ENCODE data around the gene TMEM164. TPM values are rescaled to one million over a fixed set of nuclear protein-coding genes. Genes with fewer than 3 reads are reported as not detected.

TMEM164 gene
- total and polyA plus RNA-seq, 2 donors = 9.1 to 11.2 TPM

- 98% methylated on average over 2 of the region's 2 CpGs for WGBS
Observed at GRCh38 chrX:110208092-110208491, 205.2 kb downstream of the TMEM164 start.

GRCh38 chrX:110210417-110211139 is 207.7 kb downstream of the TMEM164 start:
- WGBS = 92% methylated on average over 5 of the region's 5 CpGs

More at GRCh38 chrX:110208092-110208491, 205.2 kb downstream of the TMEM164 start:
- no peak for DNase-seq (ENCODE audit: low read depth in 6 of 9, low spot score in 9 of 9)
- H3K9me3 ChIP-seq (ENCODE audit: control insufficient read depth in 2 of 2, insufficient read depth in 1 of 2, low read length in 1 of 2) = no peaks in the 10 kb centered on the region
- no peak overlapping the region for H3K27ac ChIP-seq (ENCODE audit: low read depth in 1 of 2, low read length in 1 of 2)
- H3K27me3 ChIP-seq (ENCODE audit: control insufficient read depth in 2 of 2, insufficient read depth in 1 of 2, low read length in 1 of 2) = no peaks in the 10 kb centered on the region
- H3K4me1 ChIP-seq (ENCODE audit: control insufficient read depth in 2 of 2, insufficient read depth in 2 of 2, low read length in 2 of 2) = no peaks in the 10 kb centered on the region
- H3K4me3 ChIP-seq (ENCODE audit: low read length in 2 of 2) = no peak overlapping the region
- no peaks in the 10 kb centered on the region for H3K36me3 ChIP-seq (ENCODE audit: control insufficient read depth in 2 of 2, insufficient read depth in 2 of 2, low read length in 1 of 2)

DNA sequence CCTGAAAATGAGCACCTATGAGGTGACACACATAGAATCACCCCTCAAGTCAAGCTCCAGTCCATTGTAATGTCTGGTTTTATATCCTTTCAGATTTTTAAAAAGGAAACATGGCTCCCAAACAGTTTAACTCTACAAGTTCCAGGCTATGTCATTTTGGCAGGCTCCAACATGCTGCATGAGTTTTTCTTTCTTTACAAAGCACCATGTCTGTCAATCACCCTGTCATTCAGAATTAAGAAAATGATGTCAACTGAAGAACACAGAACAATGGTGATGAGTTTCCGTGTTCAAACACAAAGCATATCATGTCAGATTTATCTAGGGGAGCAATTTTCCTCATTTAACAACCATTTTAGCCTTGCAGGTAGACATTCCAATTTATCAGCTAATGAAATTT is 208.4 kb downstream of the TMEM164 start:
- H3K27ac ChIP-seq (ENCODE audit: low read depth in 1 of 2, low read length in 1 of 2) = no peak overlapping the region
- H3K4me3 ChIP-seq (ENCODE audit: low read length in 2 of 2) = no peak overlapping the region
- 100% methylated on average over 1 of the region's 1 CpG for WGBS
- H3K9me3 ChIP-seq (ENCODE audit: control insufficient read depth in 2 of 2, insufficient read depth in 1 of 2, low read length in 1 of 2) = no peaks in the 10 kb centered on the region
- no peaks in the 10 kb centered on the region for H3K27me3 ChIP-seq (ENCODE audit: control insufficient read depth in 2 of 2, insufficient read depth in 1 of 2, low read length in 1 of 2)
- H3K36me3 ChIP-seq (ENCODE audit: control insufficient read depth in 2 of 2, insufficient read depth in 2 of 2, low read length in 1 of 2) = no peaks in the 10 kb centered on the region
- DNase-seq (ENCODE audit: low read depth in 6 of 9, low spot score in 9 of 9) = no peak
- H3K4me1 ChIP-seq (ENCODE audit: control insufficient read depth in 2 of 2, insufficient read depth in 2 of 2, low read length in 2 of 2) = no peaks in the 10 kb centered on the region

More at GRCh38 chrX:110210417-110211139, 207.7 kb downstream of the TMEM164 start:
- Histone ChIP-seq H3K4me1 (ENCODE audit: control insufficient read depth in 2 of 2, insufficient read depth in 2 of 2, low read length in 2 of 2) (no peaks in the 10 kb centered on the region), H3K27ac (ENCODE audit: low read depth in 1 of 2, low read length in 1 of 2) (no peak overlapping the region), H3K27me3 (ENCODE audit: control insufficient read depth in 2 of 2, insufficient read depth in 1 of 2, low read length in 1 of 2) (no peaks in the 10 kb centered on the region), H3K9me3 (ENCODE audit: control insufficient read depth in 2 of 2, insufficient read depth in 1 of 2, low read length in 1 of 2) (no peaks in the 10 kb centered on the region), H3K36me3 (ENCODE audit: control insufficient read depth in 2 of 2, insufficient read depth in 2 of 2, low read length in 1 of 2) (no peaks in the 10 kb centered on the region), H3K4me3 (ENCODE audit: low read length in 2 of 2) (no peak overlapping the region)
- DNase-seq (ENCODE audit: low read depth in 6 of 9, low spot score in 9 of 9) = no peak

GRCh38 chrX:110212299-110212698 is 209.4 kb downstream of the TMEM164 start:
- DNase-seq (ENCODE audit: low read depth in 6 of 9, low spot score in 9 of 9) = no peak
- H3K9me3 ChIP-seq (ENCODE audit: control insufficient read depth in 2 of 2, insufficient read depth in 1 of 2, low read length in 1 of 2) = no peaks in the 10 kb centered on the region
- H3K27me3 ChIP-seq (ENCODE audit: control insufficient read depth in 2 of 2, insufficient read depth in 1 of 2, low read length in 1 of 2) = no peaks in the 10 kb centered on the region
- H3K27ac ChIP-seq (ENCODE audit: low read depth in 1 of 2, low read length in 1 of 2) = no peak overlapping the region
- no peaks in the 10 kb centered on the region for H3K36me3 ChIP-seq (ENCODE audit: control insufficient read depth in 2 of 2, insufficient read depth in 2 of 2, low read length in 1 of 2)
- no peak overlapping the region for H3K4me3 ChIP-seq (ENCODE audit: low read length in 2 of 2)
- WGBS = 98% methylated on average over 3 of the region's 3 CpGs
- no peaks in the 10 kb centered on the region for H3K4me1 ChIP-seq (ENCODE audit: control insufficient read depth in 2 of 2, insufficient read depth in 2 of 2, low read length in 2 of 2)

DNA sequence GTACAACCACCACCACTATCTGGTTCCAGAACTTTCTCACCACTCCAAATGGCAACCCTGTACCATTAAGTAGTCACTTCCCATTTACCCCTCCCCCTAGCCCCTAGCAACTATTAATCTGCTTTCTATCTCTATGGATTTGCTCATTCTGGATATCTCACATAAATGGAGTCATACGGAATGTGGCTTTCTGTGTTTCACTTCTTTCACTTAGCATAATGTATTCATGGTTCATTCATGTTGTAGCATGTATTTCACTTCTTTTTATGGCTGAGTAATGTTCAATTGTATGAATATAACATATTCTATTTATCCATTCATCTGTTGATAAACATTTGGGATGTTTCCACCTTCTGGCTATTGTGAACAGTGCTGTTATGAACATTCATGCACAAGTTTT is 210.3 kb downstream of the TMEM164 start:
- H3K9me3 ChIP-seq (ENCODE audit: control insufficient read depth in 2 of 2, insufficient read depth in 1 of 2, low read length in 1 of 2) = no peaks in the 10 kb centered on the region
- no peak for DNase-seq (ENCODE audit: low read depth in 6 of 9, low spot score in 9 of 9)
- no peaks in the 10 kb centered on the region for H3K27me3 ChIP-seq (ENCODE audit: control insufficient read depth in 2 of 2, insufficient read depth in 1 of 2, low read length in 1 of 2)
- H3K27ac ChIP-seq (ENCODE audit: low read depth in 1 of 2, low read length in 1 of 2) = no peak overlapping the region
- WGBS = 100% methylated on average over 1 of the region's 1 CpG
- H3K4me3 ChIP-seq (ENCODE audit: low read length in 2 of 2) = no peak overlapping the region
- no peaks in the 10 kb centered on the region for H3K36me3 ChIP-seq (ENCODE audit: control insufficient read depth in 2 of 2, insufficient read depth in 2 of 2, low read length in 1 of 2)
- no peaks in the 10 kb centered on the region for H3K4me1 ChIP-seq (ENCODE audit: control insufficient read depth in 2 of 2, insufficient read depth in 2 of 2, low read length in 2 of 2)

DNA sequence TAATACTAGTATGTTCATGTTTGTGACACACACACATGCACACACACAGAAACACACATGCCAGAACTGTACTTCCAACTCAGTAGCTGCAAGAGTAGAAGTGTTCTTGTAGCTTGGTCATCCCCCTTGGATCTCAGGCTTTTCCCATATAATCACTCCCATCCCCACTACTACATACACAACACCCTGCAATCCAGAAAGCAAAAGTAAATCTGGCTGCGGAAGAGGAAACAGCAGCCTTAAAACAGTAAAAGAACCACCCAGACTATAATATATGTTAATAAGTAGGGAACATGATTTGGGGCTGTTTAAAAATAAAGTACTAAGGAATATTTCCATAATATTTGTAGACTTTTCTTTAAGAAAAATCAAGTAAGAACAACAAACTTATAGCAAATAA is 211.8 kb downstream of the TMEM164 start:
- Histone ChIP-seq H3K27me3 (ENCODE audit: control insufficient read depth in 2 of 2, insufficient read depth in 1 of 2, low read length in 1 of 2) (no peaks in the 10 kb centered on the region), H3K4me1 (ENCODE audit: control insufficient read depth in 2 of 2, insufficient read depth in 2 of 2, low read length in 2 of 2) (no peaks in the 10 kb centered on the region), H3K36me3 (ENCODE audit: control insufficient read depth in 2 of 2, insufficient read depth in 2 of 2, low read length in 1 of 2) (no peaks in the 10 kb centered on the region), H3K27ac (ENCODE audit: low read depth in 1 of 2, low read length in 1 of 2) (no peak overlapping the region), H3K4me3 (ENCODE audit: low read length in 2 of 2) (no peak overlapping the region), H3K9me3 (ENCODE audit: control insufficient read depth in 2 of 2, insufficient read depth in 1 of 2, low read length in 1 of 2) (no peaks in the 10 kb centered on the region)
- DNase-seq (ENCODE audit: low read depth in 6 of 9, low spot score in 9 of 9) = no peak
- WGBS = 100% methylated on average over 1 of the region's 1 CpG

- no peaks in the 10 kb centered on the region for H3K9me3 ChIP-seq (ENCODE audit: control insufficient read depth in 2 of 2, insufficient read depth in 1 of 2, low read length in 1 of 2)
- no peak for DNase-seq (ENCODE audit: low read depth in 6 of 9, low spot score in 9 of 9)
- no peaks in the 10 kb centered on the region for H3K4me1 ChIP-seq (ENCODE audit: control insufficient read depth in 2 of 2, insufficient read depth in 2 of 2, low read length in 2 of 2)
- H3K27me3 ChIP-seq (ENCODE audit: control insufficient read depth in 2 of 2, insufficient read depth in 1 of 2, low read length in 1 of 2) = no peaks in the 10 kb centered on the region
- H3K4me3 ChIP-seq (ENCODE audit: low read length in 2 of 2) = no peak overlapping the region
- no peak overlapping the region for H3K27ac ChIP-seq (ENCODE audit: low read depth in 1 of 2, low read length in 1 of 2)
- no peaks in the 10 kb centered on the region for H3K36me3 ChIP-seq (ENCODE audit: control insufficient read depth in 2 of 2, insufficient read depth in 2 of 2, low read length in 1 of 2)
- 97% methylated on average over 1 of the region's 1 CpG for WGBS
Observed at GRCh38 chrX:110215411-110215810, 212.5 kb downstream of the TMEM164 start.

GRCh38 chrX:110216027-110216426 is 213.1 kb downstream of the TMEM164 start:
- 99% methylated on average over 4 of the region's 4 CpGs for WGBS
- Histone ChIP-seq H3K4me3 (ENCODE audit: low read length in 2 of 2) (no peak overlapping the region), H3K9me3 (ENCODE audit: control insufficient read depth in 2 of 2, insufficient read depth in 1 of 2, low read length in 1 of 2) (no peaks in the 10 kb centered on the region), H3K4me1 (ENCODE audit: control insufficient read depth in 2 of 2, insufficient read depth in 2 of 2, low read length in 2 of 2) (no peaks in the 10 kb centered on the region), H3K27ac (ENCODE audit: low read depth in 1 of 2, low read length in 1 of 2) (no peak overlapping the region), H3K27me3 (ENCODE audit: control insufficient read depth in 2 of 2, insufficient read depth in 1 of 2, low read length in 1 of 2) (no peaks in the 10 kb centered on the region), H3K36me3 (ENCODE audit: control insufficient read depth in 2 of 2, insufficient read depth in 2 of 2, low read length in 1 of 2) (no peaks in the 10 kb centered on the region)
- no peak for DNase-seq (ENCODE audit: low read depth in 6 of 9, low spot score in 9 of 9)

DNA sequence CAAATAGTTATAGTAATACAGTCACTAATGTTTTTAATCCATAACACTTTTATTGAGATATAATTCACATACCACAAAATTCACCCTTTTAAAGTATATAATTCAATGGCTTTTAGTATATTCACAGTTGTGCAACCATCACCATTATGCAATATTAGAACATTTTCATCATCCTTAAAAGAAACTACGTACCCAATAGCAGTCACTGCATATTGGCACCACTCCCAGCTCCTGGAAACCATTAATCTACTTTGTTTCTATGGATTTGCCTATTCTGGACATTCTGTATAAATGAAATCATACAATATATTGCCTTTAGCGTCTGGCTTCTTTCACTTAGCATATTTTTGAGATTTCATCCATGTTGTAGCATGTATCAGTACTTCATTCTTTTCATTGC is 215.7 kb downstream of the TMEM164 start:
- no peak for DNase-seq (ENCODE audit: low read depth in 6 of 9, low spot score in 9 of 9)
- H3K27me3 ChIP-seq (ENCODE audit: control insufficient read depth in 2 of 2, insufficient read depth in 1 of 2, low read length in 1 of 2) = no peaks in the 10 kb centered on the region
- no peaks in the 10 kb centered on the region for H3K9me3 ChIP-seq (ENCODE audit: control insufficient read depth in 2 of 2, insufficient read depth in 1 of 2, low read length in 1 of 2)
- no peak overlapping the region for H3K27ac ChIP-seq (ENCODE audit: low read depth in 1 of 2, low read length in 1 of 2)
- H3K4me3 ChIP-seq (ENCODE audit: low read length in 2 of 2) = no peak overlapping the region
- no peaks in the 10 kb centered on the region for H3K4me1 ChIP-seq (ENCODE audit: control insufficient read depth in 2 of 2, insufficient read depth in 2 of 2, low read length in 2 of 2)
- H3K36me3 ChIP-seq (ENCODE audit: control insufficient read depth in 2 of 2, insufficient read depth in 2 of 2, low read length in 1 of 2) = no peaks in the 10 kb centered on the region
- 99% methylated on average over 2 of the region's 2 CpGs for WGBS
